WI38 (cell line): ENCODE data around the gene OBSCN.

Source experiments
- H3K4me3 ChIP-seq: 2 replicates; pipeline ENCODE4 v1.5.1; 2011; ENCODE audit warnings: low read depth, mild to moderate bottlenecking, control low read depth, low read length
- TF ChIP-seq, protein P1 (sequence below): IDR thresholded peaks from 2 replicates; pipeline ENCODE4 v1.5.1; 2012; ENCODE audit warnings: low read depth, mild to moderate bottlenecking, control low read depth, low read length

OBSCN gene

GRCh38 chr1:228369608-228370438 lies 162.0 kb downstream of the OBSCN start:
- TF ChIP-seq, protein P1, sequence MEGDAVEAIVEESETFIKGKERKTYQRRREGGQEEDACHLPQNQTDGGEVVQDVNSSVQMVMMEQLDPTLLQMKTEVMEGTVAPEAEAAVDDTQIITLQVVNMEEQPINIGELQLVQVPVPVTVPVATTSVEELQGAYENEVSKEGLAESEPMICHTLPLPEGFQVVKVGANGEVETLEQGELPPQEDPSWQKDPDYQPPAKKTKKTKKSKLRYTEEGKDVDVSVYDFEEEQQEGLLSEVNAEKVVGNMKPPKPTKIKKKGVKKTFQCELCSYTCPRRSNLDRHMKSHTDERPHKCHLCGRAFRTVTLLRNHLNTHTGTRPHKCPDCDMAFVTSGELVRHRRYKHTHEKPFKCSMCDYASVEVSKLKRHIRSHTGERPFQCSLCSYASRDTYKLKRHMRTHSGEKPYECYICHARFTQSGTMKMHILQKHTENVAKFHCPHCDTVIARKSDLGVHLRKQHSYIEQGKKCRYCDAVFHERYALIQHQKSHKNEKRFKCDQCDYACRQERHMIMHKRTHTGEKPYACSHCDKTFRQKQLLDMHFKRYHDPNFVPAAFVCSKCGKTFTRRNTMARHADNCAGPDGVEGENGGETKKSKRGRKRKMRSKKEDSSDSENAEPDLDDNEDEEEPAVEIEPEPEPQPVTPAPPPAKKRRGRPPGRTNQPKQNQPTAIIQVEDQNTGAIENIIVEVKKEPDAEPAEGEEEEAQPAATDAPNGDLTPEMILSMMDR, result no peak
- no peak overlapping the region for H3K4me3 ChIP-seq

DNA sequence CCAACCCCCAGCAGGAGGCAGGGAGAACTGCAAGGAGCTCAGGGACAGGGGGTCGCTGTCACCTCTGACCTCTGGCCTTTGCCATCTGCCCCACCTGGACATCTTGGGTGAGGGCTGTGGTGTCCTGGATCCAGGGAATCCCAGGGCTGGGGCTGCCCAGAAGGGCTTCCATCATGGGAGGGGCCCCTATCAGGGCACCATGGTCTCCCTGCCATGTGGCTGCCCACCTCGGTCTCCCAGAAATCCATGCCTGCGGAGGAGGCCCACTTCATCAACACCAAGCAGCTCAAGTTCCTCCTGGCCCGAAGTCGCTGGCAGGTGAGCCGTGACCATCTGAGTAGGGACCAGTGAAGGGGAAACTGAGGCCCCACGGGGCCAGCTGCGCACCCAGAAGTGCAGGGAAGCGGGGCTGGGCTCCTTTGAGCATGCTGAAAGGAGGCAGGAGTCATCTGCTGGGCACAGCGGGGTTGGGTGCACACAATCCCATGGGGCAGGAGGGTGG lies 162.6 kb downstream of the OBSCN start:
- no peak overlapping the region for H3K4me3 ChIP-seq
- TF ChIP-seq, protein P1, result no peak

DNA sequence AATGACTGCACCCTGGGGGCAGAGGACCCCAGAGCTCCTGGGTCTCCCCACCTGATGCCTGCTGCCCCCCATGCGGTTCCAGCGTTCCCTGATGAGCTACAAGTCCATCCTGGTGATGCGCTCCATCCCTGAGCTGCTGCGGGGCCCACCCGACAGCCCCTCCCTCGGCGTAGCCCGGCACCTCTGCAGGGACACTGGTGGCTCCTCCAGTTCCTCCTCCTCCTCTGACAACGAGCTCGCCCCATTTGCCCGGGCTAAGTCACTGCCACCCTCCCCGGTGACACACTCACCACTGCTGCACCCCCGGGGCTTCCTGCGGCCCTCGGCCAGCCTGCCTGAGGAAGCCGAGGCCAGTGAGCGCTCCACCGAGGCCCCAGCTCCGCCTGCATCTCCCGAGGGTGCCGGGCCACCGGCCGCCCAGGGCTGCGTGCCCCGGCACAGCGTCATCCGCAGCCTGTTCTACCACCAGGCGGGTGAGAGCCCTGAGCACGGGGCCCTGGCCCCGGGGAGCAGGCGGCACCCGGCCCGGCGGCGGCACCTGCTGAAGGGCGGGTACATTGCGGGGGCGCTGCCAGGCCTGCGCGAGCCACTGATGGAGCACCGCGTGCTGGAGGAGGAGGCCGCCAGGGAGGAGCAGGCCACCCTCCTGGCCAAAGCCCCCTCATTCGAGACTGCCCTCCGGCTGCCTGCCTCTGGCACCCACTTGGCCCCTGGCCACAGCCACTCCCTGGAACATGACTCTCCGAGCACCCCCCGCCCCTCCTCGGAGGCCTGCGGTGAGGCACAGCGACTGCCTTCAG lies 163.3 kb downstream of the OBSCN start:
- TF ChIP-seq, protein P1, result no peak
- H3K4me3 ChIP-seq, result no peak overlapping the region

DNA sequence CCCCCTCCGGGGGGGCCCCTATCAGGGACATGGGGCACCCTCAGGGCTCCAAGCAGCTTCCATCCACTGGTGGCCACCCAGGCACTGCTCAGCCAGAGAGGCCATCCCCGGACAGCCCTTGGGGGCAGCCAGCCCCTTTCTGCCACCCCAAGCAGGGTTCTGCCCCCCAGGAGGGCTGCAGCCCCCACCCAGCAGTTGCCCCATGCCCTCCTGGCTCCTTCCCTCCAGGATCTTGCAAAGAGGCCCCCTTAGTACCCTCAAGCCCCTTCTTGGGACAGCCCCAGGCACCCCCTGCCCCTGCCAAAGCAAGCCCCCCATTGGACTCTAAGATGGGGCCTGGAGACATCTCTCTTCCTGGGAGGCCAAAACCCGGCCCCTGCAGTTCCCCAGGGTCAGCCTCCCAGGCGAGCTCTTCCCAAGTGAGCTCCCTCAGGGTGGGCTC lies 163.9 kb downstream of the OBSCN start:
- TF ChIP-seq, protein P1, result no peak
- no peak overlapping the region for H3K4me3 ChIP-seq

DNA sequence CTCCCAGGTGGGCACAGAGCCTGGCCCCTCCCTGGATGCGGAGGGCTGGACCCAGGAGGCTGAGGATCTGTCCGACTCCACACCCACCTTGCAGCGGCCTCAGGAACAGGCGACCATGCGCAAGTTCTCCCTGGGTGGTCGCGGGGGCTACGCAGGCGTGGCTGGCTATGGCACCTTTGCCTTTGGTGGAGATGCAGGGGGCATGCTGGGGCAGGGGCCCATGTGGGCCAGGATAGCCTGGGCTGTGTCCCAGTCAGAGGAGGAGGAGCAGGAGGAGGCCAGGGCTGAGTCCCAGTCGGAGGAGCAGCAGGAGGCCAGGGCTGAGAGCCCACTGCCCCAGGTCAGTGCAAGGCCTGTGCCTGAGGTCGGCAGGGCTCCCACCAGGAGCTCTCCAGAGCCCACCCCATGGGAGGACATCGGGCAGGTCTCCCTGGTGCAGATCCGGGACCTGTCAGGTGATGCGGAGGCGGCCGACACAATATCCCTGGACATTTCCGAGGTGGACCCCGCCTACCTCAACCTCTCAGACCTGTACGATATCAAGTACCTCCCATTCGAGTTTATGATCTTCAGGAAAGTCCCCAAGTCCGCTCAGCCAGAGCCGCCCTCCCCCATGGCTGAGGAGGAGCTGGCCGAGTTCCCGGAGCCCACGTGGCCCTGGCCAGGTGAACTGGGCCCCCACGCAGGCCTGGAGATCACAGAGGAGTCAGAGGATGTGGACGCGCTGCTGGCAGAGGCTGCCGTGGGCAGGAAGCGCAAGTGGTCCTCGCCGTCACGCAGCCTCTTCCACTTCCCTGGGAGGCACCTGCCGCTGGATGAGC lies 164.5 kb downstream of the OBSCN start:
- no peak overlapping the region for H3K4me3 ChIP-seq
- TF ChIP-seq, protein P1, result no peak

- TF ChIP-seq, protein P1, result no peak
- no peak overlapping the region for H3K4me3 ChIP-seq
Measured at GRCh38 chr1:228373004-228373680, 165.3 kb downstream of the OBSCN start.
